K562 (cell line): ENCODE measurements around the gene CEP128.

Source experiments
- PCBP1 ChIP-seq: fragments of 200-400 bp; formaldehyde crosslinking; IDR thresholded peaks from 2 replicates; pipeline ENCODE4 v1.6.1; 2018; ENCODE audit warnings: mild to moderate bottlenecking, low read depth, low read length; ENCODE audit not compliant: poor library complexity, severe bottlenecking
- PTTG1 ChIP-seq: fragments of 450-650 bp; IDR thresholded peaks from 2 replicates; pipeline ENCODE4 v1.6.1; 2016; ENCODE audit warnings: low read depth, mild to moderate bottlenecking, missing genetic modification characterization, missing compliant biosample characterization

- TF ChIP-seq PCBP1, result no peak
- no peak for TF ChIP-seq PTTG1 (tag)
These were observed 473.0 kb downstream of the CEP128 start for GRCh38 chr14:80468331-80469122.
